ENCODE results near the gene ME3.

ME3 gene

GRCh38 chr11:86693518-86693917 lies 21.1 kb upstream of the ME3 start:
- DNase-seq (ENCODE audit: low read depth in 1 of 2, low spot score in 1 of 2): no peak

GRCh38 chr11:86692746-86693145 lies 20.3 kb upstream of the ME3 start:
- no peak for DNase-seq (ENCODE audit: low read depth in 1 of 2, low spot score in 1 of 2)

- DNase-seq (ENCODE audit: low read depth in 1 of 2, low spot score in 1 of 2): no peak
These were observed 19.9 kb upstream of the ME3 start for GRCh38 chr11:86692317-86692716.

- no peak for DNase-seq (ENCODE audit: low read depth in 1 of 2, low spot score in 1 of 2)
These were observed 16.2 kb upstream of the ME3 start for GRCh38 chr11:86688398-86689179.

GRCh38 chr11:86687185-86687778 lies 14.9 kb upstream of the ME3 start:
- DNase-seq (ENCODE audit: low read depth in 1 of 2, low spot score in 1 of 2): no peak

DNA sequence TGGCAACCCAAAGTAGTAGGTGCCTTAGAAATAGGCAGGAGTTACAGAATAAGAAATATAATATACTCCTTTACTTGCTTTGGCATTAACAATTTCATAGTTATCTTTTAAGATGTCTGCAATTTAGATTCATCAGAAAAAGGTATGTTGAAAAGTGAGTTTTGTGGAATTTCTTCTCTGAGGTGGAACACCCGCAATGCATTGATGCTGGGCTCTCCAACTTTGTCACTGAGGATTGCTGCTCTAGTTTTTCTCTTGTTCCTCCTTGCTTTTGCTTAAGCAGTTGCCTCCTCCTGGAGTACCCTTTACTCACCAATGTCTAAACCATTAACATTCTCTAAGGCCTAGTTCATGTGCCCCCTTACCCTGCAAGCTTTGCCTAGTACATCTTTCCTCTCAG lies 14.1 kb upstream of the ME3 start:
- DNase-seq (ENCODE audit: low read depth in 1 of 2, low spot score in 1 of 2): no peak

DNA sequence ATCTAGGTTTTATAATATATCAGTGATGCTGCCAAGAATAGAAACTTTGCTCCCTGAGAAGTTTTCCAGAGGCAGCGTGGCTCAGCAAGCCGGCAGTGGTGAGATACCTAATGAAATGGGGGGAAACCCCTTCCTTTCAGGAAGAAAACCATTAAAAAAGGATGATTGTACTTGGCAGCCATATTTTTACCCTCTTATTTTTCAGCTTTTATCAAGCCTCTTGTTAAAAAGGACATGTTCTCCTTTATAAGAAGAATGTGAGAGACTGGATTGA lies 9.0 kb upstream of the ME3 start:
- DNase-seq (ENCODE audit: low read depth in 1 of 2, low spot score in 1 of 2): no peak

DNA sequence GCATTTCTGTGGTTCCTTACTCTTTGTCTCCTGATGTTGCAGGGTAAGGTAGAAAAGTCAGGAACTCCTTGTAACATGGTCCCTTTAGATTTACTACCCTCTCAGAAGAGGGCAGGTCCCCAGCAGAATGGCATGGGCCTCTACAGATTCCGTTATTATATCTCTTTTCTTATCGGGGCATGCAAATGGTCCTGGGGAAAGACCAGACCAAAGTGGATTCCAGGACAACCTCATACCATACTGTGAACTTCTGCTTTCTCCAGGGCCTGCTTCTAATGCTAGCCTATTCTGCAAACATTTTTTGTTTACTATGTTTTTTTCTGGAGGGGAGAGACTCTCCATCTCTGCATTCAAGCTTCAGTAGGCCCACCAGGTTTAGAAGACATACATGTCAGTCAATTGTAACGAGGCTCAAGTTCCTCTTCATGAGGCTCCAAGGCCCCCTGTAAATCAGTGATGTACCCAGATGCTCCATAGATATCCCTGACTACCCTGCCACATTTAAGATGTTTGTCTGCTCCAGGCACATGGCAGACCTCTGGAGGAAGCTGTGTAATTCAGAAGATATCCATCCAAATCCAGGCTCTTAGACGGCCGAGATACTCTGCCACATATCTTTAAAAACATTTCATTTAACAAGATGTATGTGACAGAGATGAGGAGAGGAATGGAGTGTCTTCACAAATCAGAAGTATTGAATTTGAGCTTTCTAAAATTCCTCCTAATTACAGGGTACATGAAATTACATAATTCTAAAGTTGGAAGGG lies 8.5 kb upstream of the ME3 start:
- no peak for DNase-seq (ENCODE audit: low read depth in 1 of 2, low spot score in 1 of 2)

DNA sequence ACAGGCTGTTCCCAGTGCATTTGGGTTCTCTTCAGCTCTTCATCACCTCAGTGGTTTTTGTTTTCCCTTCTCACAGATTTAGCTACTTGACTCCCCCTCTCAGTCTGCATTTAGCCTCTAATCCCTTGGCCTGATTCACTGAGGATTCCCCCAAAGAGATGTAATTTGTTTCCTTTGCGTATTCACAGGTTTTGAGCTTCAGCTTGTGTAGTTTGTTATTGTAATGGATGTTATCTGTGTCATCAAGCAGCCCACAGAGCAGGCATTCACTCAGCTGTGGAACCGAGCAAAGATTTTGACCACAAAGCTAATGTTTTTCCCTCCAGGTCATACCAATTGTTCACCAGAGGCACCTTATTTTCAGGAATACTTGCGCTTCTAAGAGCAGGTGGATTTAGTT lies 6.4 kb upstream of the ME3 start:
- no peak for DNase-seq (ENCODE audit: low read depth in 1 of 2, low spot score in 1 of 2)

GRCh38 chr11:86678296-86678695 lies 5.9 kb upstream of the ME3 start:
- no peak for DNase-seq (ENCODE audit: low read depth in 1 of 2, low spot score in 1 of 2)

DNA sequence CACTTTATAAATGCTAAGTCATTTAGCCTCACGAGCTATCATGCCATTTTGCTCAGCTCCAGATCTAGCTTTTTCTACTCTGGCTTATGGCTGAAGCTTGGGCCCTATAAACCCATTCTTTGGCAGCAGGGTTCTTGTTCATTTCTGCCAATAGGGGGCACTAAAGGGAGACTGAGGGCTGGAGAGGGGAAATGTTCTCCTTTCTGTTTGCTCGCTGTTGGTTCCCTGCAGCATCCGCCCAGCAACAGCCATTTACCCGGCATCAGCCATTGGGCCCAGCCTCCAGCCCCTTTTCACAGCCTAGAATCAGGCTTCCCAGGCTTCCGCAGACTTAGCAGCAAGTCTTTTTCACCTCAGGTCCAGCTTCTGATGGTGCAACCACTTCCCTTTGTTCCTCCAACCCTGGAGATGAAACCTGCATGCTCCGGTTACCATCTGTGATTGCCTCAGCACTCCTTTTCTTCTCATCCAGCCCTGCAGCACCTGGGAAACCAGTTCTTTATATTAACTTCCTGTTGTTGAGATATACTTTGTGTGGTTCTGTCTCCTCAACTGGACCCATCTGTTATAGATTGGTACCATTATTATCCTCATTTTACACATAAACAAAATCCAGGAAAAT lies 4.2 kb upstream of the ME3 start:
- no peak for DNase-seq (ENCODE audit: low read depth in 1 of 2, low spot score in 1 of 2)

DNA sequence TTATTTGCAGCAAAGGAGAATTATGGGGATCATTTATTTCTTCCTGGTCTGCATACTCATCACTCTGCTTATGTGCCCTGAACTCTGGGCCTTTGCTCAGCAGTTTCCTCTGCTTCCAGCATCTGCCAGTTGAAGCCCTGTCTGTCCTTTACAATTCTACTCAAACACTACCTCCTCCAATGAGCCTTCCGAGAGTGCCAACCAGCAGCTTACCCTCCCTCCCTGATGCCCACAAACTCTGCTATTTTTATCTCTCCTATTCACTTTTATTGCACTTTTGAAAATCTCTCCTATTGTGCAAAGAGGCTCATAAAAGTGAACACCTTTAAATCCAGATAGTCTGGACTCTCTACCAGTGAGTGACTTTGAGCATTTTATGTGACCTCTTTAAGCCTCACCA lies 3.6 kb upstream of the ME3 start:
- DNase-seq (ENCODE audit: low read depth in 1 of 2, low spot score in 1 of 2): no peak

GRCh38 chr11:86675017-86675416 lies 2.6 kb upstream of the ME3 start:
- no peak for DNase-seq (ENCODE audit: low read depth in 1 of 2, low spot score in 1 of 2)

- no peak for DNase-seq (ENCODE audit: low read depth in 1 of 2, low spot score in 1 of 2)
These were observed 1.7 kb upstream of the ME3 start for GRCh38 chr11:86673872-86674750.

DNA sequence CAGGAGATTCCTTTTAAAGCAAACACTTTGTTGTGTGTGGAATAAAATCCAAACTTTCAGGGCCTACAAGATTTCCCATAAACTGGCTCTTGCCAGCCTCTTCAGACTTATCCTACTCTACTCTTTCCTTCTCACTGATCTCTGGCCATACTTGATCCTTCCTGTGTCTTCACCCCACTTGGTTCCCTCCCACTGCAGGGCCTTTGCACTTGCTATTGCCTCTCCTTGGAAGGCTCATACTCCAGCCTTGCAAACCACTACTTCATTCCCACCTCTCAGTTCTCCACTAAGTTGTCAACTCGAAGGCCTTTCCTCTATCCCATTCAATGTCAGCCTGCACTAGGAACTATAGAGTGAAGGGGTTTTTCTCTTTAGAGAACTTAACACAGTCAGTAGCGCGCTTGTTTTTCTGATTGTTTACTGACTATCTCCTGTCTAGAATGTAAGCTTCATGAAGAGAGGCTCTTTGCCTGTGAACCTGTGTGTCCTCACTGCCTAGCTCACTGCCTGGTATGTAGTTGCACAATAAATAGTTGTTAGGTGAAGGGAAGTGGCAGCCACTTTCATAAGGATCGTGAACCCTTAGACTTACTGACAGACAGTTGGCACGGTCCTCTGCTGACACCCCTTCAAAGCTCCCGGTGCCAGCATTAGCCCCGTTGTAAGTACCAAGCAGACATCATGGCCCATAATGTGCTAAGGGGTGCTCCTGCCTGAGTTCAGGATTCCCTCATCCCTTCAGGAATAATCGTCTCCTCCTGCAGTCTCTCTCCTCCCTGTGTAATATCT lies 833 bp upstream of the ME3 start:
- DNase-seq (ENCODE audit: low read depth in 1 of 2, low spot score in 1 of 2): no peak

GRCh38 chr11:86671531-86672006 lies 847 bp downstream of the ME3 start:
- DNase-seq (ENCODE audit: low read depth in 1 of 2, low spot score in 1 of 2): peak in 1 of 2 donors; percentile 4

DNA sequence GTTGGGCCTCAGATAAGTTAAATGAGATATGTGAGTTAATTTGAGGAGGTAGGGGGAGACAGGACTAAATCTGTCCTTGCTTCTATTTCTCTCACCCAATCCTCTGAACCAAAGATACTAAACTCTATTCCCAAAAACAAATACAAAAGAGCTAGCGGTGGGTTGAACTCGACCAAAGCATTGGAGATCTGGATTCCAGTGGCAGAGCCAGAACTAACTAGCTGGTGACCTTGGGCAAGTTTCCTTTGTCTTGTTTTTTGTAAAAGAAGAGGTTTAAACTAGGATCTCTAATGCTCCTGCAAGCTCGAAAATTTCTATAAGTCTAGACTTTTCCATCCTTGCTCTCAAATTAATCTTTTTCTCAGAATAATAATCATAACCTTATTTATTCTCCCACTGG lies 1.5 kb downstream of the ME3 start:
- DNase-seq (ENCODE audit: low read depth in 1 of 2, low spot score in 1 of 2): no peak

- no peak for DNase-seq (ENCODE audit: low read depth in 1 of 2, low spot score in 1 of 2)
These were observed 2.2 kb downstream of the ME3 start for GRCh38 chr11:86670181-86670580.

DNA sequence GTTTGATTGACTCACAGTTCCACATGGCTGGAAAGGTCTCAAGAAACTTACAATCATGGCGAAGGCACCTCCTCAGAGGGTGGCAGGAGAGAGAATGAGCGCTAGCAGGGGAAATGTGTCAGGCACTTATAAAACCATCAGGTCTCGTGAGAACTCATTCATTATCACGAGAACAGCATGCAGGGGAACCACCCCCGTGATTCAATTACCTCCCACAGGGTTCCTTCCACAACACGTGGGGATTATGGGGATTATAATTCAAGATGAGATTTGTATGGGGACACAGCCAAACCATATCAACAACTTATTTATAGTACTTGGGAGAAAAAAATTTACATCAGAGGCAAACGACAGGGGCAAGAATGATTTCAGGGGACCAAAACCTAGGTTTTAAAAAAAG lies 3.0 kb downstream of the ME3 start:
- no peak for DNase-seq (ENCODE audit: low read depth in 1 of 2, low spot score in 1 of 2)

DNA sequence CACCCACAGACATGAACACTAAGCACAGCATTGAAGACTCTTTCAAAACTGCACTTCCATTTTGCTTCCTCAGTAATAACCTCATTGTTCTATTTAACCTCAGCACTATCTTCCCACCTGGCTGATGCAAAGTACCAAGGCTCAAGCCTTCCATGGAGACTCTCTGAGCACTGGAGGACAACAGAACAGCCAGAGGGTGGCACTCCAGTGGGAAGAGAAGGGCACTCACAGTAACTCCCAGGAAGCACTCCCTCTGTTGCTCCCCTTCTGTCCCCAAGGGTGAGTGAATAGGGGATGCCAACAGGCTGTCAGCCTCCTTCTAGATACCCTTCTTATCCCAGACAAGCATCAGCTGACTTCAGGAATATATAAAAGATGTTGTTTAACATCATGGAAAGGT lies 3.5 kb downstream of the ME3 start:
- DNase-seq (ENCODE audit: low read depth in 1 of 2, low spot score in 1 of 2): no peak

Measured in stimulated activated CD4-positive, alpha-beta T cell treated with anti-CD3 and anti-CD28 coated beads, Interleukin-15, amount 100 ng/mL, for 1 hour (primary cell).